Activated CD4-positive, CD25-positive, alpha-beta regulatory T cell treated with anti-CD3 and anti-CD28 coated beads, Interleukin-2, amount 50 U/mL, for 16 hours (primary cell): ENCODE measurements around the gene KLK3.

Experiments
- DNase-seq: peaks from one replicate; pipeline ENCODE4 v3.0.0-alpha.2; 2020; ENCODE audit warnings: low read depth, low spot score

Gene KLK3

GRCh38 chr19:50831026-50831396 is 23.7 kb upstream of the KLK3 start:
- no peak for DNase-seq

GRCh38 chr19:50832666-50833065 is 22.0 kb upstream of the KLK3 start:
- DNase-seq = no peak

GRCh38 chr19:50833117-50833801 is 21.5 kb upstream of the KLK3 start, which contains the start of gene KLK15:
KLK15 (minus strand) TSS chr19:50833574; CDS start chr19:50831492, 2,082 bp downstream.
- DNase-seq = no peak

GRCh38 chr19:50833802-50834167 is 20.9 kb upstream of the KLK3 start:
- DNase-seq = no peak

- DNase-seq = no peak
These were observed 19.5 kb upstream of the KLK3 start for GRCh38 chr19:50835103-50835784.

GRCh38 chr19:50835785-50836542 is 18.8 kb upstream of the KLK3 start:
- peak; percentile 46 for DNase-seq

DNA sequence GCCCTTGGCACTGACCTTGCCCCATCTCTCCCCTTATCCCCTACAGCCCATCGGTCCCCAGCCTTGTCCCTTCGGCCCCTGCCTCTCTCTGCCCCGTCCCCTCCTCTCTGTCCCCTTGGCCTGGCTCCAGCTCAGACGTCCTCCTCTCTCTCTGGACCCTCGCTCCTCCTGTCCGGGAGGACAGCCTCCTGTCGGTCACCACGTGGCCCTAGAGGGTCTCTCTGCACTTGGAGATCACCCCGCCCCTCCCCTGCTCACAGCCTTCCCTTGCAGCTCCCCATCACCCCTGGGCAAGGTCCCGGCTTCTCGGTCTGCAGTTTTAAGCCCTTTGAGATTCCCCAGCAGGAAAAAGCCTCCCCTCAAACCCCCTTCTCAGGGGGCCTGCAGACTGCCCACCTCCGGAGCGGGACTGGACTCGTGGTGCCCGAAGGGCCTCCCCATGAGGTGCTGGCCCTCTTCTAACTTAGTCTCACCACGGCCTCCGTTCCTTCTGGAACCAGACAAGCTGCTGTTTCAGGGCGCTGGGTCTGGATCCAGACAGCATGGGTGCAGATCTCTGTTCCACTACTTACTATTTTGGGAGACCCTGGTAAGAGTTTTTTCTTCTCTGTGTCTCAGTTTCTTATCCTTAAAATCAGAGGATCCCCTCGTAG is 18.0 kb upstream of the KLK3 start:
- no peak for DNase-seq

GRCh38 chr19:50837300-50837699 is 17.4 kb upstream of the KLK3 start:
- no peak for DNase-seq

- DNase-seq = no peak
These were observed 16.5 kb upstream of the KLK3 start for GRCh38 chr19:50838239-50838638.

DNA sequence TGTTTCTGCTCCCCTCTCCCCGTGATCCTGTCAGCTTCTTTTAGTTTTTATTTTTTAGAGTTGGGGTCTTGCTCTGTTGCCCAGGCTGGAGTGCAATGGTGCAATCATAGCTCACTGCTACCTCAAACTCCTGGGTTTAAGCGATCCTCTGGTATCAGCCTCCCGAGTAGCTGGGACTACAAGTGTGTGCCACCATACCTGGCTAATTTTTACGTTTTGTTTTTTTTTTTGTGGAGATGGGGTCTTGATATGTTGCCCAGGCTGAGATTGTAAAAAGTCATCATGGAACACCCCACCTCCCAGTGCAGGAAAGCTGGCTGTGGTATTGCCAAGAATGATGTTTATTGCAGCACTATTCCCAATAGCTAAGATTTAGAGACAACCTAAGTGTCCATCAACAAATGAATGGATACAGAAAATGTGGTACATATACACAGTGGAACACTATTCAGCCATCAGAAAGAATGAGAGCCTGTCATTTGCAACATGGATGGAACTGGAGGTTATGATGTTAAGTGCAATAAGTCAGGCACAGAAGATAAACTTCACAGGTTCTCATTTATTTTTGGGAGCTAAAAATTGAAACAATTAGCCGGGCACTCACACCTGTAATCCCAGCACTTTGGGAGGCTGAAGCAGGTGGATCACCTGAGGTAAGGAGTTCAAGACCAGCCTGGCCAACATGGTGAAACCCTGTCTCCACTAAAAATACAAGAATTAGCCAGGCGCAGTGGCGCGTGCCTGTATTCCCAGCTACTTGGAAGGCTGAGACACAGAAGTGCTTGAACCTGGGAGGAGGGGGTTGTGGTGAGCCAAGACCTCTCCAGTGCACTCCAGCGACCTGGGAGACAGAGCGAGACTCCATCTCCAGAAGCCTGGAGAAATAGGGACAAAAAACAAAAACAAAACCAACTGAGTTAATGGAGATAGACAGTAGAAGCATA is 14.7 kb upstream of the KLK3 start:
- DNase-seq = no peak

DNA sequence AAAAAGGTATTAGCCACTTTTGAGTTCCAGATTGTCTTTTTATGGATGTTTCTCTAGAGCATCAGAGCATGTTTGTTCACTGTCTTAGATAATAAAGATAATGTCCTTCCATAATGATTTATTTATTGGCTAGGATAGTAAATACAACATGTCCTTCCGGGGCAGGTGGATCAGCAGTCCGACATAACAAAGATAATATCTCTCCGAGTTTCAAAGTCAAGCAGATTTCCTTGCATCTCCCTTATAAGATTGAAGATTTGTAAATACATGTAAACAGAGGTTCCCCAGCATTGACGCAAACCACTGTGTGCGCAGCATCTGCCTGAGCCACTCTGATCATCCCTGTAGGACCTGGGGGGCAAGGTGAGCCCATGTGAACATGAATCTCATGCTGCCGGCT is 12.6 kb upstream of the KLK3 start:
- no peak for DNase-seq

DNA sequence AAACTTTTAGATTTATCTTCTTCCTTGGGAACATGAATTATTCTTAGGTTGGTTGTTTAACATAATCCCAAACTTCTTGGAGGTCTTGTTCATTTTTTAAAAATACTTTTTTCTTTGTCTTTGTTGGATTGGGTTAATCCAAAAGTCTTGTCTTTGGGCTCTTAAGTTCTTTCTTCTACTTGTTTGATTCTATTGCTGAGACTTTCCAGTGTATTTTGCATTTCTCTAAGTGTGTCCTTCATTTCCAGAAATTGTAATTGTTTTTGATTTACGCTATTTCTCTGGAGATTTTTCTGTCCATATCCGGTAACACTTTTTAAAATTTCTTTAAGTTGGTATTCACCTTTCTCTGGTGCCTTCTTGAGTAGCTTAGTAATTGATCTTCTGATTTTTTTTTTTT is 11.5 kb upstream of the KLK3 start:
- no peak for DNase-seq

GRCh38 chr19:50843701-50844221 is 11.0 kb upstream of the KLK3 start:
- no peak for DNase-seq

- DNase-seq = no peak
These were observed 10.3 kb upstream of the KLK3 start for GRCh38 chr19:50844296-50844935.

- no peak for DNase-seq
These were observed 4.0 kb upstream of the KLK3 start for GRCh38 chr19:50850738-50851137.

GRCh38 chr19:50851620-50852019 is 3.1 kb upstream of the KLK3 start:
- DNase-seq = no peak

DNA sequence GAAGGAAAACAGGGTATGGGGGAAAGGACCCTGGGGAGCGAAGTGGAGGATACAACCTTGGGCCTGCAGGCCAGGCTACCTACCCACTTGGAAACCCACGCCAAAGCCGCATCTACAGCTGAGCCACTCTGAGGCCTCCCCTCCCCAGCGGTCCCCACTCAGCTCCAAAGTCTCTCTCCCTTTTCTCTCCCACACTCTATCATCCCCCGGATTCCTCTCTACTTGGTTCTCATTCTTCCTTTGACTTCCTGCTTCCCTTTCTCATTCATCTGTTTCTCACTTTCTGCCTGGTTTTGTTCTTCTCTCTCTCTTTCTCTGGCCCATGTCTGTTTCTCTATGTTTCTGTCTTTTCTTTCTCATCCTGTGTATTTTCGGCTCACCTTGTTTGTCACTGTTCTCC is 2.7 kb downstream of the KLK3 start:
- no peak for DNase-seq

- no peak for DNase-seq
These were observed 4.2 kb downstream of the KLK3 start for GRCh38 chr19:50858886-50859285.

- no peak for DNase-seq
These were observed 5.1 kb downstream of the KLK3 start for GRCh38 chr19:50859849-50860248.

GRCh38 chr19:50861010-50861409 is 6.3 kb downstream of the KLK3 start:
- no peak for DNase-seq
